GM08714 (cell line): ENCODE measurements around the gene MGAT5B.

Source experiments
- H3K4me3 ChIP-seq: fragments of 200-500 bp; sonication (Bioruptor generic); 2 replicates; pipeline ENCODE4 v1.5.1; 2014; ENCODE audit warnings: mild to moderate bottlenecking, low read length, inconsistent platforms
- ZNF274 ChIP-seq: IDR thresholded peaks from 2 replicates; pipeline ENCODE4 v1.6.1; 2012; ENCODE audit warnings: mild to moderate bottlenecking, low read depth, low read length

The MGAT5B gene

GRCh38 chr17:76897023-76897422 lies 28.8 kb downstream of the MGAT5B start:
- H3K4me3 ChIP-seq: no peak overlapping the region
- TF ChIP-seq ZNF274: no peak

- TF ChIP-seq ZNF274: no peak
Observed at GRCh38 chr17:76899414-76899813, 31.2 kb downstream of the MGAT5B start.

GRCh38 chr17:76900723-76901122 lies 32.5 kb downstream of the MGAT5B start:
- no peak for TF ChIP-seq ZNF274
- H3K4me3 ChIP-seq: no peak overlapping the region

More at GRCh38 chr17:76899414-76899813, 31.2 kb downstream of the MGAT5B start:
- H3K4me3 ChIP-seq: no peak overlapping the region

GRCh38 chr17:76901542-76902197 lies 33.5 kb downstream of the MGAT5B start:
- H3K4me3 ChIP-seq: no peak overlapping the region
- no peak for TF ChIP-seq ZNF274

GRCh38 chr17:76902476-76902875 lies 34.3 kb downstream of the MGAT5B start:
- no peak for TF ChIP-seq ZNF274
- H3K4me3 ChIP-seq: no peak overlapping the region

- H3K4me3 ChIP-seq: no peak overlapping the region
- no peak for TF ChIP-seq ZNF274
Observed at GRCh38 chr17:76903631-76904030, 35.4 kb downstream of the MGAT5B start.

GRCh38 chr17:76904116-76904515 lies 35.9 kb downstream of the MGAT5B start:
- no peak for TF ChIP-seq ZNF274
- no peak overlapping the region for H3K4me3 ChIP-seq

GRCh38 chr17:76905036-76905435 lies 36.8 kb downstream of the MGAT5B start:
- no peak overlapping the region for H3K4me3 ChIP-seq
- no peak for TF ChIP-seq ZNF274

- TF ChIP-seq ZNF274: no peak
- no peak overlapping the region for H3K4me3 ChIP-seq
Observed at GRCh38 chr17:76905836-76906235, 37.6 kb downstream of the MGAT5B start.

- no peak overlapping the region for H3K4me3 ChIP-seq
- TF ChIP-seq ZNF274: no peak
Observed at GRCh38 chr17:76906463-76906862, 38.3 kb downstream of the MGAT5B start.

GRCh38 chr17:76907352-76907751 lies 39.1 kb downstream of the MGAT5B start:
- H3K4me3 ChIP-seq: no peak overlapping the region
- no peak for TF ChIP-seq ZNF274

- no peak overlapping the region for H3K4me3 ChIP-seq
- no peak for TF ChIP-seq ZNF274
Observed at GRCh38 chr17:76909971-76910760, 42.0 kb downstream of the MGAT5B start.

GRCh38 chr17:76911299-76912017 lies 43.3 kb downstream of the MGAT5B start:
- H3K4me3 ChIP-seq: no peak overlapping the region
- TF ChIP-seq ZNF274: no peak

- H3K4me3 ChIP-seq: no peak overlapping the region
- TF ChIP-seq ZNF274: no peak
Observed at GRCh38 chr17:76912421-76913164, 44.4 kb downstream of the MGAT5B start.
